ENCODE results near the gene PALS2.

PALS2 gene

GRCh38 chr7:24573554-24574338, 494 bp downstream of the PALS2 start:
- DNase-seq (ENCODE audit: low spot score in 2 of 2) = peak; percentile 38 to 71
- no peaks in the 10 kb centered on the region for H3K36me3 ChIP-seq (replicated peaks)
- H3K4me1 ChIP-seq = peaks cover 16% of the 10 kb centered on the region
- peaks cover 7% of the 10 kb centered on the region for H3K27me3 ChIP-seq (ENCODE audit: low read depth)
- H3K9me3 ChIP-seq = no peaks in the 10 kb centered on the region
- in situ Hi-C loops (cut with MboI; ENCODE audit: low sequenced_read_pairs) = no loop called here
- peak overlapping the region; percentile 70 for H3K4me3 ChIP-seq

GRCh38 chr7:24574386-24574785, 1.1 kb downstream of the PALS2 start:
- in situ Hi-C loops (cut with MboI; ENCODE audit: low sequenced_read_pairs) = no loop called here
- H3K4me3 ChIP-seq = peak overlapping the region; percentile 70
- H3K4me1 ChIP-seq = peaks cover 11% of the 10 kb centered on the region
- no peaks in the 10 kb centered on the region for H3K9me3 ChIP-seq
- DNase-seq (ENCODE audit: low spot score in 2 of 2) = peak; percentile 8 to 11
- 0 out of 2 replicates have a peak, but pooled peaks cover under 1% of the 10 kb centered on the region for H3K27me3 ChIP-seq (ENCODE audit: low read depth)
- no peaks in the 10 kb centered on the region for H3K36me3 ChIP-seq (replicated peaks)

- peaks cover 11% of the 10 kb centered on the region for H3K4me1 ChIP-seq
- DNase-seq (ENCODE audit: low spot score in 2 of 2) = peak in 1 of 2 experiments; percentile 12
- no peaks in the 10 kb centered on the region for H3K27me3 ChIP-seq (ENCODE audit: low read depth)
- in situ Hi-C loops (cut with MboI; ENCODE audit: low sequenced_read_pairs) = no loop called here
- no peaks in the 10 kb centered on the region for H3K9me3 ChIP-seq
- H3K4me3 ChIP-seq = peak overlapping the region; percentile 70
- H3K36me3 ChIP-seq (replicated peaks) = no peaks in the 10 kb centered on the region
Measured at GRCh38 chr7:24574950-24575349, 1.7 kb downstream of the PALS2 start.

- Histone ChIP-seq H3K36me3 (replicated peaks) (no peaks in the 10 kb centered on the region), H3K27me3 (ENCODE audit: low read depth) (no peaks in the 10 kb centered on the region), H3K4me3 (no peak overlapping the region), H3K4me1 (peaks cover 11% of the 10 kb centered on the region), H3K9me3 (no peaks in the 10 kb centered on the region)
- in situ Hi-C loops (cut with MboI; ENCODE audit: low sequenced_read_pairs) = no loop called here
- DNase-seq (ENCODE audit: low spot score in 2 of 2) = peak; percentile 61 to 82
Measured at GRCh38 chr7:24576171-24577025, 3.1 kb downstream of the PALS2 start.

GRCh38 chr7:24578052-24578451, 4.8 kb downstream of the PALS2 start:
- Histone ChIP-seq H3K36me3 (replicated peaks) (no peaks in the 10 kb centered on the region), H3K4me3 (no peak overlapping the region), H3K4me1 (peaks cover 11% of the 10 kb centered on the region), H3K9me3 (no peaks in the 10 kb centered on the region), H3K27me3 (ENCODE audit: low read depth) (no peaks in the 10 kb centered on the region)
- no peak for DNase-seq (ENCODE audit: low spot score in 2 of 2)
- in situ Hi-C loops (cut with MboI; ENCODE audit: low sequenced_read_pairs) = no loop called here

GRCh38 chr7:24580283-24580946, 7.2 kb downstream of the PALS2 start:
- no peaks in the 10 kb centered on the region for H3K27me3 ChIP-seq (ENCODE audit: low read depth)
- no peaks in the 10 kb centered on the region for H3K36me3 ChIP-seq (replicated peaks)
- no peak overlapping the region for H3K4me3 ChIP-seq
- in situ Hi-C loops (cut with MboI; ENCODE audit: low sequenced_read_pairs) = no loop called here
- no peak for DNase-seq (ENCODE audit: low spot score in 2 of 2)
- no peaks in the 10 kb centered on the region for H3K9me3 ChIP-seq
- H3K4me1 ChIP-seq = peaks cover 7% of the 10 kb centered on the region; the same call in 1 of the 2 replicates

- Histone ChIP-seq H3K36me3 (replicated peaks) (no peaks in the 10 kb centered on the region), H3K9me3 (no peaks in the 10 kb centered on the region), H3K4me1 (no peaks in the 10 kb centered on the region), H3K27me3 (ENCODE audit: low read depth) (no peaks in the 10 kb centered on the region), H3K4me3 (no peak overlapping the region)
- in situ Hi-C loops (cut with MboI; ENCODE audit: low sequenced_read_pairs) = no loop called here
- no peak for DNase-seq (ENCODE audit: low spot score in 2 of 2)
Measured at GRCh38 chr7:24582166-24582565, 8.9 kb downstream of the PALS2 start.

GRCh38 chr7:24587853-24588252, 14.6 kb downstream of the PALS2 start:
- Histone ChIP-seq H3K9me3 (no peaks in the 10 kb centered on the region), H3K4me1 (no peaks in the 10 kb centered on the region), H3K27me3 (ENCODE audit: low read depth) (no peaks in the 10 kb centered on the region), H3K4me3 (no peak overlapping the region), H3K36me3 (replicated peaks) (no peaks in the 10 kb centered on the region)
- peak; percentile 40 to 64 for DNase-seq (ENCODE audit: low spot score in 2 of 2)
- in situ Hi-C loops (cut with MboI; ENCODE audit: low sequenced_read_pairs) = no loop called here

GRCh38 chr7:24591152-24591551, 17.9 kb downstream of the PALS2 start:
- in situ Hi-C loops (cut with MboI; ENCODE audit: low sequenced_read_pairs) = no loop called here
- Histone ChIP-seq H3K36me3 (replicated peaks) (no peaks in the 10 kb centered on the region), H3K9me3 (no peaks in the 10 kb centered on the region), H3K4me3 (no peak overlapping the region), H3K27me3 (ENCODE audit: low read depth) (no peaks in the 10 kb centered on the region), H3K4me1 (peaks cover 3% of the 10 kb centered on the region; the same call in 1 of the 2 replicates)
- no peak for DNase-seq (ENCODE audit: low spot score in 2 of 2)

GRCh38 chr7:24595671-24596418, 22.6 kb downstream of the PALS2 start:
- Histone ChIP-seq H3K4me1 (peaks cover 3% of the 10 kb centered on the region; the same call in 1 of the 2 replicates), H3K4me3 (no peak overlapping the region), H3K9me3 (no peaks in the 10 kb centered on the region), H3K36me3 (replicated peaks) (no peaks in the 10 kb centered on the region), H3K27me3 (ENCODE audit: low read depth) (no peaks in the 10 kb centered on the region)
- DNase-seq (ENCODE audit: low spot score in 2 of 2) = no peak
- in situ Hi-C loops (cut with MboI; ENCODE audit: low sequenced_read_pairs) = no loop called here

GRCh38 chr7:24597014-24597413, 23.8 kb downstream of the PALS2 start:
- H3K36me3 ChIP-seq (replicated peaks) = no peaks in the 10 kb centered on the region
- no peak overlapping the region for H3K4me3 ChIP-seq
- no peak for DNase-seq (ENCODE audit: low spot score in 2 of 2)
- no peaks in the 10 kb centered on the region for H3K27me3 ChIP-seq (ENCODE audit: low read depth)
- peaks cover 3% of the 10 kb centered on the region; the same call in 1 of the 2 replicates for H3K4me1 ChIP-seq
- in situ Hi-C loops (cut with MboI; ENCODE audit: low sequenced_read_pairs) = no loop called here
- no peaks in the 10 kb centered on the region for H3K9me3 ChIP-seq

- no peak for DNase-seq (ENCODE audit: low spot score in 2 of 2)
- no peaks in the 10 kb centered on the region for H3K36me3 ChIP-seq (replicated peaks)
- in situ Hi-C loops (cut with MboI; ENCODE audit: low sequenced_read_pairs) = no loop called here
- H3K27me3 ChIP-seq (ENCODE audit: low read depth) = no peaks in the 10 kb centered on the region
- H3K4me1 ChIP-seq = peaks cover 10% of the 10 kb centered on the region
- no peak overlapping the region for H3K4me3 ChIP-seq
- H3K9me3 ChIP-seq = no peaks in the 10 kb centered on the region; the same call in 1 of the 2 replicates
Measured at GRCh38 chr7:24601600-24601999, 28.3 kb downstream of the PALS2 start.

- in situ Hi-C loops (cut with MboI; ENCODE audit: low sequenced_read_pairs) = no loop called here
- Histone ChIP-seq H3K36me3 (replicated peaks) (no peaks in the 10 kb centered on the region), H3K27me3 (ENCODE audit: low read depth) (no peaks in the 10 kb centered on the region), H3K9me3 (no peaks in the 10 kb centered on the region; the same call in 1 of the 2 replicates), H3K4me3 (no peak overlapping the region), H3K4me1 (peaks cover 10% of the 10 kb centered on the region)
- DNase-seq (ENCODE audit: low spot score in 2 of 2) = no peak
Measured at GRCh38 chr7:24602860-24603456, 29.7 kb downstream of the PALS2 start.

All from HAP-1 (cell line).